Measurements from ENCODE around the gene ZNF429.

DNA sequence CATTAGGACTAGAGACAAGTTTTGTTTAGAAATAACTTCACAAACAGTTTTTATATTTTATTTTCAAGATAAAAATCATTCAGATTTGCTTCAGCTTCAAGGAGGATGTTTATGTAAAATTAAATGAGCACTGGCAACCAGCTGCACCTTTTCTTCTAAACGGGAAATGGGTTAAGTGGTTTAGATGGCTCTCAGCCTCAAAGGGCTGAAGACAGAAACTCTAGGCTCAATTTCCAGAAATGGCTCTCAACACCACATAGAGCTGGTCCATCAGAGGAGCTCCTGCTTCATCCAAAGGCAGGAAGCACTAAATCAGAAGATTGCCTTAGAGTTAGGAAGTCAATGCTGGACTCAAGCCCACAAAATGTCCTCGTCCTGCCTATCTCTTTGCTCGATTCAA lies 74.7 kb downstream of the ZNF429 start:
- TF ChIP-seq, protein P1, sequence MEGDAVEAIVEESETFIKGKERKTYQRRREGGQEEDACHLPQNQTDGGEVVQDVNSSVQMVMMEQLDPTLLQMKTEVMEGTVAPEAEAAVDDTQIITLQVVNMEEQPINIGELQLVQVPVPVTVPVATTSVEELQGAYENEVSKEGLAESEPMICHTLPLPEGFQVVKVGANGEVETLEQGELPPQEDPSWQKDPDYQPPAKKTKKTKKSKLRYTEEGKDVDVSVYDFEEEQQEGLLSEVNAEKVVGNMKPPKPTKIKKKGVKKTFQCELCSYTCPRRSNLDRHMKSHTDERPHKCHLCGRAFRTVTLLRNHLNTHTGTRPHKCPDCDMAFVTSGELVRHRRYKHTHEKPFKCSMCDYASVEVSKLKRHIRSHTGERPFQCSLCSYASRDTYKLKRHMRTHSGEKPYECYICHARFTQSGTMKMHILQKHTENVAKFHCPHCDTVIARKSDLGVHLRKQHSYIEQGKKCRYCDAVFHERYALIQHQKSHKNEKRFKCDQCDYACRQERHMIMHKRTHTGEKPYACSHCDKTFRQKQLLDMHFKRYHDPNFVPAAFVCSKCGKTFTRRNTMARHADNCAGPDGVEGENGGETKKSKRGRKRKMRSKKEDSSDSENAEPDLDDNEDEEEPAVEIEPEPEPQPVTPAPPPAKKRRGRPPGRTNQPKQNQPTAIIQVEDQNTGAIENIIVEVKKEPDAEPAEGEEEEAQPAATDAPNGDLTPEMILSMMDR (IDR thresholded peaks at IDR 0.05; ENCODE audit: extremely low read depth in 1 of 2, insufficient read depth in 1 of 2, low read depth in 1 of 2, low read length in 2 of 2): no peak
- TF ChIP-seq EZH2 (IDR thresholded peaks at IDR 0.05; ENCODE audit: borderline replicate concordance, low read depth, low read length, severe bottlenecking) (no peak), POLR2A (IDR thresholded peaks at IDR 0.05; ENCODE audit: low read depth, low read length) (no peak), JUN (IDR thresholded peaks at IDR 0.05; ENCODE audit: borderline replicate concordance, insufficient read depth, insufficient read length, low read depth) (no peak), POLR2AphosphoS5 (IDR thresholded peaks at IDR 0.05; ENCODE audit: insufficient read depth, low read depth, low read length) (no peak)

Data from endothelial cell of umbilical vein (primary cell).